Hypothalamus (tissue), 51 donors: Measurements from ENCODE around the gene LMBR1.
"Not testable (repeated sequence)": the region's sequence is repeated elsewhere in the genome, so short reads cannot be mapped to it uniquely, and the experiment has no call there.

Source experiments
- DNase-seq, 51 donors: peaks; one replicate each; lab custom pipeline; 2025; lab: John Stamatoyannopoulos, UW

The LMBR1 gene

DNA sequence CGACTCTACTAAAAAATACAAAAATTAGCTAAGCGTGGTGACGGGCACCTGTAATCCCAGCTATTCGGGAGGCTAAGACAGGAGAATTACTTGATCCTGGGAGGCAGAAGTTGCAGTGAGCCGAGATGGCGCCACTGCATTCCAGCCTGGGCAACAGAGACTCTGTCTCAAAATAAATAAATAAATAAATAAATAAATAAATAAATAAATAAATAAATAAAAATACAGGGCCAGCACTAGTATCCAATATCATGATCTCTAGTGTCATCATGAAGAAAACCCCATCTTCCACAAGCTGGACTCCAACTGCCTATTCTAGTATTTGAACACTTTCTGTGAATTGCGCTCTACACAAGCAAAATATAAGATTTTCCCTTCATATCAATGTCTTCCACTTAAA lies 255.9 kb downstream of the LMBR1 start:
- not testable (repeated sequence) for DNase-seq

DNA sequence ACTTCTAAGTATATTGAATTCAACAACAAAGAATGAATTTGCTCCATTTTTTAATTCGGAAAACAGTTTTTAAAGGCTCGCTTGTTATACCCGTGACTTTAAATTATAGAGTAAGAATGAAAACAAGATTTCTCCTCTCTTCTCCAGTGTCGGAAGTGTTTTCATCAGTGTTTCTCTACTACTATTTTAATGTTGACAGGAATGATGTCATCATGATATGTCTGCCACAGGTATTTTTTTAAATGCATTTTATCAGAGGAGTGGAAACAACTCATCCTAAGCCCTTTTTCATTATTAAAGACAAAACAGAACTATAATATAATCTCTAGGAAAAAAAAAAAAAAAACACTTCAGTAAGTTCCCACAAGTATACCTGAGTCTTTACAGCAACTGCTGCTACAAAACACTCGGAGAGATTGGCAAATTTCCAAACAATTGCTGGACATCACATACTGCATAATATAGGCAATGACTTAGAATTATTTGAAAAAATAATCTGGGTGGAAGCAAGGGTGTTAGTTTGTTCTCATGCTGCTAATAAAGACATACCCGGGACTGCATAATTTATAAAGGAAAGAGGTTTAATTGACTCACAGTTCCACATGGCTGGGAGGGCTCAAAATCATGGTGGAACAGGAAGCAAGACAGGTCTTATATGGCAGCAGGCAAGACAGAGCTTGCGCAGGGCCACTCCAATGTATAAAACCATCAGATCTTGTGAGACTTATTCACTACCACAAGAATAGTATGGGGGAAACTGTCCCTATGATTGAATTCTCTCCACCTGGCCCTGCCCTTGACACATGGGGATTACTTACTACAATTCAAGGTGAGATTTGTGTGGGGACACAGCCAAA lies 257.2 kb downstream of the LMBR1 start:
- no peak for DNase-seq

DNA sequence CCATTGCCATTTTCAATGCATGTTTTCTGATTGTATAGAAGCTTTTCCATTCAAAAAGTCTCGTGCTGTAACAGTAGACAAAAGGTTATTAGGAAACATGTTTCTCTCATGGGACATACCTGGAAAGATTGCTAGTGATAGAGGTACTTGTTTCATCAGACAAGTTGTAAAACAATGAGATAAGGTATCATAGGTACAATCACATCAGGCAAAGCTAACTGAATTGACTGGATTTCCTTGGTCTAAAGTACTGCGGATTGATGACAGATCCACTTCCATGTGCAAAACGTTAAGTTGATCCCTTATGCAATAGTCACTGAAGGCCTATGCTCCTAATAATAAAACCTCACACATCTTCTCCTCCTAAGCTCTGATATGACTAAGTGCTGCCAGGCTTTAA lies 258.9 kb downstream of the LMBR1 start:
- DNase-seq: no peak

DNA sequence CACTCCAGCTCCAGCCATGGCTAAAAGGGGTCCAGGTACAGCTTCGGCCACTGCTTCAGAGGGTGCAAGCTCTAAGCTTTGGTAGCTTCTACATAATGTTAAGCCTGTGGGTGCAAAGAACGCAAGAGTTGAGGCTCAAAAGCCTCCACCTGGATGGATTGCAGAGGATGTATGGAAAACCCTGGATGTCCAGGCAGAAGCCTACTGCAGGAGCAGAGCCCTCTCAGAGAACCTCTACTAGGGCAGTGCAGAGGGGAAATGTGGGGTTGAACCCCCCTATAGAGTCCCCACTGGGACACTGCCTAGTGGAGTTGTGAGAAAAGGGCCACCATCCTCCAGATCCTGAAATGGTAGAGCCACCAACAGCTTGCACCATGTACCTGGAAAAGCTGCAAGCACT lies 263.1 kb downstream of the LMBR1 start:
- DNase-seq: no peak

DNA sequence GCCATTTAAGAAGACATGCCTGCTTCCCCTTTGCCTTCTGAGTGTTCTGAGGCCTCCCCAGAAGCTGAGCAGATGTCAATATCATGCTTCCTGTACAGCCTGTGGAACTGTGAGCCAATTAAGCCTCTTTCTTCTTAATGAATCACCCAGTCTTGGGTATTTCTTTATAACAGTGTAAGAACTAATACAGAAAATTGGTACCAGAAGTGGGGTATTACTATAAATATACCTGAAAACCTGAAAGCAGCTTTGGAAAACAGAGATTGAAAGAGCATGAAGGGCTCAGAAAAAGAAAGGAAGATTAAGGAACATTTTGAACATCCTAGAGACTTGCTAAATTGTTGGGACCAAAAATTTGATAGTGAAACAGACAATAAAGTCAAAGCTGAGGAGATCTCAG lies 264.4 kb downstream of the LMBR1 start:
- no peak for DNase-seq
